Esophagus (tissue), 2 donors: ENCODE results near the gene CHKB. TPM values are rescaled to one million over a fixed set of nuclear protein-coding genes. Genes with fewer than 3 reads are reported as not detected.

Experiments
- H3K27ac ChIP-seq, 2 donors: one replicate each; pipeline ENCODE4 v1.5.1; 2013; ENCODE audit warnings: low read depth in 2 of 2, mild to moderate bottlenecking in 2 of 2, inconsistent platforms in 1 of 2, low read length in 1 of 2, moderate library complexity in 1 of 2
- H3K27me3 ChIP-seq, 2 donors: one replicate each; pipeline ENCODE4 v1.6.1; 2013; ENCODE audit warnings: low read length in 2 of 2, control low read depth in 1 of 2, mild to moderate bottlenecking in 1 of 2; ENCODE audit not compliant: insufficient read depth in 2 of 2, control insufficient read depth in 1 of 2
- H3K36me3 ChIP-seq, 2 donors: one replicate each; pipeline ENCODE4 v1.6.1; 2013; ENCODE audit warnings: low read length in 1 of 2; ENCODE audit not compliant: control insufficient read depth in 2 of 2, insufficient read depth in 2 of 2
- H3K4me1 ChIP-seq, 2 donors: one replicate each; pipeline ENCODE4 v1.6.1; 2013; ENCODE audit warnings: low read length in 1 of 2; ENCODE audit not compliant: control insufficient read depth in 2 of 2, insufficient read depth in 2 of 2
- H3K4me3 ChIP-seq, 2 donors: one replicate each; pipeline ENCODE4 v1.5.1; 2013; ENCODE audit warnings: low read length in 2 of 2, mild to moderate bottlenecking in 2 of 2, low read depth in 1 of 2, moderate library complexity in 1 of 2
- H3K9me3 ChIP-seq, 2 donors: one replicate each; pipeline ENCODE4 v1.6.1; 2013; ENCODE audit warnings: mild to moderate bottlenecking in 2 of 2, low read depth in 1 of 2, low read length in 1 of 2, moderate library complexity in 1 of 2; ENCODE audit not compliant: control insufficient read depth in 2 of 2, insufficient read depth in 1 of 2
- WGBS, 2 donors: extraction: QIAGEN DNeasy Blood & Tissue Kit; methylation state at CpG; one replicate each; pipeline ENCODE4 v1.1.7; 2013; 5-methylcytosine and 5-hydroxymethylcytosine counted together
- polyA plus RNA-seq, 2 donors: library from polyadenylated mRNA; stranded (reverse); fragments of 200-250 nt; gene quantifications; one replicate each; pipeline ENCODE4 v1.2.3, GENCODE V29; 2013
- donor health status: healthy with polysubstance abuse.
- donor health status: Bipolar disorder and iron deficiency.

CHKB gene
- polyA plus RNA-seq, 2 donors = 50.1 to 110 TPM

DNA sequence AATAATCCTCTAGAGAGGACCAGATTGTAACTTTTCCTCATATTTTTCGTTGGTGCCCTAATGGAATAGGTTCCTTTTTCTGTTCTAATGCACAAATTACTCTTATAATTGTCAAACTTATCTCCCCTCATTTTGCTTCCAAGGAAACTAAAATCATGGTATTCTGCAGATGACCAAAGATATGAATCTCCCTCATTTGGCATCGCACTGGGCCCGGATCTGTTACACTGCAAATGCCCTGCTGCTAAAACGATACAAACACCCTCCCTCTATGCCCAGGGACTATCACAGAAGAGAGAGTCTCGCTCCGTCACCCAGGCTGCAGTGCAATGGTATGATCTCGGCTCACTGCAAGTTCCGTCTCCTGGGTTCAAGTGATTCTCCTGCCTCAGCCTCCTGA, 29.3 kb downstream of the CHKB start:
- Histone ChIP-seq H3K36me3 (no peaks in the 10 kb centered on the region), H3K4me1 (peaks cover 0 to 4% of the 10 kb centered on the region in 2 donors), H3K9me3 (no peaks in the 10 kb centered on the region), H3K27me3 (no peaks in the 10 kb centered on the region), H3K27ac (no peak overlapping the region), H3K4me3 (no peak overlapping the region)
- WGBS, 2 donors = 79 to 83% methylated on average over 8 of the region's 8 CpGs

DNA sequence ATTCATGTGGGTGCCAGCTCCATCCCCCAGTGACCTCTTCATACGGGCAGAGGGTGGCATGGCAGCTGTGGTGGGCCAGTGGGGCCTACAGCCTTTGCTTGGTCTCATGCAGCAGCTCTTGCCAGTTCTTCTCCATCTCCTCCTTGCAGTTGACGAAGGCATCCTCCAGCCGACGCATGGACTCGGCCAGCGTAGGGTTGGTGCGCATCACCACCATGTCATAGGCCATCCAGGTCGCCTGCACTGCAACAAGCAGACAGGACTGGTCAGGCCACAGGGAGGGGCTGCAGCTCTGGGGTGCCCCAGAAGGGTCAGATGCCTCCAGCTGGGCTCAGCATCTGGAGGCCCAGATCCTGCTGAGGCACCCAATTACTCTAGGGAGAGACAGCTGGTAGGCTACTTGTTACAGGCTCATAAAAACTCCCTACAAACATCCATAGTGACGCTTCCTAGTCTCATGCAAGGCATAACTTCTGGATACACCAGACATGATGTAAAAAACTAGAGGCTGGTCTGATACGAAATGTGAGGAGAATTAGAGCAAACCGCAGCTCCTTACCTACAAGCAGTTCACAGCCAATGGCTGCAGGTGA, 31.4 kb downstream of the CHKB start:
- Histone ChIP-seq H3K4me1 (peaks cover 0 to 11% of the 10 kb centered on the region in 2 donors), H3K9me3 (no peaks in the 10 kb centered on the region), H3K27ac (no peak overlapping the region), H3K27me3 (no peaks in the 10 kb centered on the region), H3K36me3 (no peaks in the 10 kb centered on the region), H3K4me3 (no peak overlapping the region)
- 92 to 96% methylated on average over 11 of the region's 11 CpGs for WGBS, 2 donors

DNA sequence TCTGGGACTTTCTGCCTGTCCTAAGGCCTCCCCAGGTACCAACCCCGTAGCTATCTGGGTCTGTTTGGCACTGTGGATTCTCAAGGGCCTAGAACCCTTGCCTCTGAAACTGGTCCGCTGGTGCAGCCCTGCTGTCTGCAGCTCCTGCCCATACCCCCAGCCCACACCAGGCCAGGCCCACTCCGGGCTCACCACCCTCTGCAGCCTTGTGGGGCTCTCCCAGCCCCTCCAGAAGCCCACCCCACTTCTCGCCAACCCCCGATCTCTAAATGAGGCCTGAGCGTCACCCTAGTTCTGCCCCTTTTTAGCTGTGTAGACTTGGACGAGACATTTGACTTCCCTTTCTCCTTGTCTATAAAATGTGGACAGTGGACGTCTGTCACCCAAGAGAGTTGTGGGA, 32.3 kb downstream of the CHKB start:
- Histone ChIP-seq H3K4me1 (peaks cover 0 to 16% of the 10 kb centered on the region in 2 donors), H3K4me3 (no peak overlapping the region), H3K9me3 (no peaks in the 10 kb centered on the region), H3K27ac (no peak overlapping the region), H3K27me3 (no peaks in the 10 kb centered on the region), H3K36me3 (no peaks in the 10 kb centered on the region)
- WGBS, 2 donors = 90% methylated on average over 8 of the region's 8 CpGs

DNA sequence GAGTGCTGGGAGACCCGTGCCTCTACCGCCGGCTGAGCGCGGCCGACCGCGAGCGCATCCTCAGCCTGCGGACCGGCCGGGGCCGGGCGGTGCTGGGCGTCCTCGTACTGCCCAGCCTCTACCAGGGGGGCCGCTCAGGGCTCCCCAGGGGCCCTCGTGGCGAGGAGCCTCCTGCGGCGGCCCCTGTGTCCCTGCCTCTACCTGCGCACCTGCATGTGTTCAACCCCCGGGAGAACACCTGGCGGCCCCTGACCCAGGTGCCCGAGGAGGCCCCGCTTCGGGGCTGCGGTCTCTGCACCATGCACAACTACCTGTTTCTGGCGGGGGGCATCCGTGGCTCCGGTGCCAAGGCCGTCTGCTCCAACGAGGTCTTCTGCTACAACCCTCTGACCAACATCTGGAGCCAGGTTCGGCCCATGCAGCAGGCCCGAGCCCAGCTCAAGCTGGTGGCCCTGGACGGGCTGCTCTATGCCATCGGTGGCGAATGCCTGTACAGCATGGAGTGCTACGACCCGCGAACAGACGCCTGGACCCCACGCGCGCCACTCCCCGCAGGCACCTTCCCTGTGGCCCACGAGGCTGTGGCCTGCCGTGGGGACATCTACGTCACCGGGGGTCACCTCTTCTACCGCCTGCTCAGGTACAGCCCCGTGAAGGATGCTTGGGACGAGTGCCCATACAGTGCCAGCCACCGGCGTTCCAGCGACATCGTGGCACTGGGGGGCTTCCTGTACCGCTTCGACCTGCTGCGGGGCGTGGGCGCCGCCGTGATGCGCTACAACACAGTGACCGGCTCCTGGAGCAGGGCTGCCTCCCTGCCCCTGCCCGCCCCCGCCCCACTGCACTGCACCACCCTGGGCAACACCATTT, 33.5 kb downstream of the CHKB start:
- Histone ChIP-seq H3K27me3 (no peaks in the 10 kb centered on the region), H3K9me3 (no peaks in the 10 kb centered on the region), H3K27ac (no peak overlapping the region), H3K4me3 (peak overlapping the region in 1 of 2 donors; percentile 26), H3K4me1 (peaks cover 1 to 16% of the 10 kb centered on the region in 2 donors), H3K36me3 (no peaks in the 10 kb centered on the region)
- 66 to 71% methylated on average over 49 to 68 of the region's 68 CpGs for WGBS, 2 donors

DNA sequence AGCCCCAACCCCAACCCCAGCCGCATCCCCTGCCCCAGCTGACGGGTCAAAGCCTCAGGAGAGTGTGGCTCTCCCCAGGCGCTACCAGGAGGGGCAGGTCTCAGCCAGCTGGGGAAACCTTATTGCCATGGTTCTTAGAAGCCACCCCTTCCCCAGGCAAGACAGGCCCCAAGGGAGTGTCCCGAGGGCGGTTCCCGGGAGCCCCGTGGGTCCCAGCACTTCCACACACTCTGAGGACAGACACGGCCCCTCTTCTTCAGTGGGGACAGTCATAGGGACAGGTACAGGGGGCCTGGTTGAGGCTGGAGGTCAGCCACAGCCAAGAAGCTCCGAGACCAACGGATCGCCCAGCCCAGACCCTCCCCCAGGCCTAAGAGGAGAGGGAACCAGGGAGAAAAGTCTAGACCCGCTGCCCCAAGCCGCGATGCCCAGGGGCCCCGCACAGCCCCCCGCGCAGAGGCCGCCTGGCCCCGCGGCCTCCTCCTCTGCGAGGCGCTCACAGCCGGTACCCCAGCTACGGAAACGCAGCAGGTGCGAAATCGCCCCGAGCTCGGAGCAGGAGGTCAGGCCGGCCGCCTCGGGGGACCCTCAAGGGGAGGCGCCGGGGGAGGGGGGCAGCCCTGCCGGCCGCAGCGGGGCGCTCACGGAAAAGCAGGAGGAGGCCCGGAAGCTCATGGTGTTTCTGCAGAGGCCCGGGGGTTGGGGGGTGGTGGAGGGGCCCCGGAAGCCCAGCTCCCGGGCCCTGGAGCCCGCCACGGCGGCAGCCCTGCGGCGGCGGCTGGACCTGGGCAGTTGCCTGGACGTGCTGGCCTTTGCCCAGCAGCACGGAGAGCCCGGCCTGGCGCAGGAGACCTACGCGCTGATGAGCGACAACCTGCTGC, 34.4 kb downstream of the CHKB start:
- WGBS, 2 donors = 23 to 36% methylated on average over 47 to 56 of the region's 56 CpGs
- Histone ChIP-seq H3K27ac (no peak overlapping the region), H3K4me1 (peaks cover 4 to 16% of the 10 kb centered on the region in 2 donors), H3K36me3 (no peaks in the 10 kb centered on the region), H3K4me3 (peak overlapping the region in 1 of 2 donors; percentile 26), H3K9me3 (no peaks in the 10 kb centered on the region), H3K27me3 (no peaks in the 10 kb centered on the region)

DNA sequence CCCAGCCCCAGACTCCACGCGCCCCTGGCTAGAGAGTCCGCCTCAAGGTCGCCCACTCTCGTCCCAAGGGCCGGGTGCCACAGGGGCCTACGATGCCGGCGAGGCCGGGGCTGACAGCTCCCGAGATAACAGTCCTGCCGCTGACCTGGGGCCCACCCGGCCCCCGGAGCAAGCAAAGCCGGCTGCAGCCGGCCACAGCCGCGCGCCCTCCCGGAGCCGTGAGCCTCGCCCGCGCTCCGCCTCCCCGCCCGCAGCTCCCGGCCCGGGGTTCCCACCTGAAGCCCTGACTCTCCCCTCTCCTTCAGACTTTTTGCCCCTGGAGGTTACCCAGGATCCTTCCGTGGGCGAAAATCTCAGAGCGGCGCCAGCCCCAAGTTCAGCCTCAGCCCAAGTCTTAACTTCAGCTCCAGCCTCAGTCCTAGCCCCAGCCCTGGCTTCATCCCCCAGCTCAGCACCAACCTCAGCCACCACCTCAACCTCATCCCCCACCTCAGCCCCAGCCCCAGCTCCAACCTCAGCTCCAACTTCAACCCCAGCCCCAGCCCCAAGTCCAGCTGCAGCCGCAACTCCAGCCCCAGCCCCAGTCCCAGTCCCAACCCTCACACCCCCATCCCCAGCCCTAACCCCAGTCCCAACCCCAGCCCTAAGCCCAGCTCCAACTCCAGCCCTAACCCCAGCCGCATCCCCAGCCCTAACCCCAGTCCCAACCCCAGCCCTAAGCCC, 35.2 kb downstream of the CHKB start:
- WGBS, 2 donors = 20 to 21% methylated on average over 28 to 35 of the region's 35 CpGs
- Histone ChIP-seq H3K4me3 (no peak overlapping the region), H3K4me1 (peaks cover 4 to 19% of the 10 kb centered on the region in 2 donors), H3K27ac (no peak overlapping the region), H3K9me3 (no peaks in the 10 kb centered on the region), H3K27me3 (no peaks in the 10 kb centered on the region), H3K36me3 (no peaks in the 10 kb centered on the region)

DNA sequence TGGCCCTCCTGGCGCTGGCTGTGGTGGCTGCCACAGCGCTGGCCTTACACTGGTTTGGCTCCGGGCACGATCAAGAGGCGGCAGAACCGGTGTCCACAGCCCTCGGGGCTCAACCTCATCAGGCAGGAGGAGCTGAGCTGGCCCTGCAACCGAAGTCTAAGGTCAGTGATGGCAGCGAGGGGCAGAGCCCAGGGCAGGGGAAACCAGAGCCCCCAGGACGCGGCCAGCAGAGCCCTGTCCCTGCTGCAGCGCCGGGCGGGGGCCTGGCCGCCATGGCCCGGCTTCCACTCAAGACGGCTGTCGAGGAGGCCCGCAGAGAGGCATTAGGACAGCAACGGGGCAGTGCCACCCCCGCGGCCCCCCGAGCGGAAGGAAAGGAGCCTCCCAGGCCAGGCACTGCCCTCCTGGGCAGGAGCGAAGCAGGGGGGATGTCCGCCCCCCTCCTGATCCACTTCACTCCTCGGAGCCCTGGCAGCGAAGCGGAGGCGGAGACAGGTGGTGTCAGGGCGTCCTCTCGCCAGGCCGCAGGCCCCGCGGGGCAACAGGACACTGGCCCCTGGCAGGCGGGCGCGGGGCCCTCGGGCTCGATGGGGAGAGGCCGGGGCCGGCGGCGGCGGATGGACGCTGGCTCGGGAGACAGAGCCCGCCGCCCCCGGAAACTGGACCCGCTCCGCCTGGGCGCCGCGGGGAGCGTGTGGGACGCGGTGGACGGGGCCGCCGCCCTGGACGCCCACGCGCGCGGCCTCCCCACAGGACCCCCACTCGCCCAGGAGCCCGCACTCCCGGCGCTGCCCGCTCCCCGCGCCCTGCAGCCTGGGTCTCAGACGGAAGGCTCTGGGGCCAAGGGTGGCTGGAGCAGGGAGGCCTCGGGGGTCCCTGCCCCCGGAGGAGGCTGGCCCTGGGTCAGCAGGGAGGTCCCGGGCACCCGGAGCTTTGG, 36.1 kb downstream of the CHKB start:
- Histone ChIP-seq H3K4me3 (no peak overlapping the region), H3K36me3 (no peaks in the 10 kb centered on the region), H3K27me3 (no peaks in the 10 kb centered on the region), H3K4me1 (peaks cover 4 to 19% of the 10 kb centered on the region in 2 donors), H3K9me3 (no peaks in the 10 kb centered on the region), H3K27ac (no peak overlapping the region)
- 52 to 69% methylated on average over 55 to 78 of the region's 78 CpGs for WGBS, 2 donors

DNA sequence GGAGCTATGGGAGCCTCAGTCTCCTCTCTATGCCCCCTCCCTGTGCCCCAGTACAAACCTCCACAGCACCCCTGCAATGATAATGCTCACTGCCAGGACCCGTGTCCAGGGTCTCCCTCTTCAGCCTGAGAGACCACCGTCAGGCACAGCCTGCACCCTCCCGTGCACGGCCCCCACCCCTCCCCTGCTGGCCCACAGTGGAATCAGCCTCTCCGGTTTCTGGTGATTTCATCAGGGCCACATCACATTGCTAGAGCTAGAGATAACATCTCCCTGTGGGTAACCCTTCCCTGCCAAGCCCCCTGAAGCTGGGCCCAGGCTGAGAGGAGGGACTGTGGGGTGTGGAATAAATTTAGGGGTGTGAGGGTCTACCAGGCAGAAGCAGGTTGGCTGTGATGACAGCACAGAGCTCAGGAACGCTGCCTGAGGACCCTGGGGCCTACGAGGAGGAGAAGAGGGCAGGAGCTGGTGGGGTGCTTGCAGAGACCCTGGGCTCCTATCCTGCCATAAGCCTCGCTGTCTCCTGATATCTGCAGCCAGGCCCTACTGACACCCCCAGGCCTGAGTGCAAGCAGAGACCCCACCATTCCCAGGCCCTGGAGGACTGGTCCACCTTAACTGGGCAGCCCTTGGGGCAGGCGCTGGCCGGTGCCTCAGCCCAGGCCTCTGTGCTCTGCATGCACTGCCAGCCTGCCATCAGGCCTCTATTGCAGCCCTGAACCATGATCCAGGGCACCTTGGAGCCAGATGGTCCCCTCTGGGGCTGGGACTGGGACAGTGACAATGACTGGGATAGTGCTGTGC, 36.9 kb downstream of the CHKB start, which contains the start of gene KLHDC7B:
Gene KLHDC7B, plus strand, starts transcription at position 378 of the 804 bp plus-strand sequence. Its CDS starts 345 bp downstream, at position 723.
- H3K9me3 ChIP-seq = no peaks in the 10 kb centered on the region
- 58 to 64% methylated on average over 10 of the region's 10 CpGs for WGBS, 2 donors
- peaks cover 4 to 19% of the 10 kb centered on the region in 2 donors for H3K4me1 ChIP-seq
- peak within 1 kb of the TSS; percentile 74 to 85 for H3K27ac ChIP-seq
- no peaks in the 10 kb centered on the region for H3K36me3 ChIP-seq
- H3K4me3 ChIP-seq = no peak within 1 kb of the TSS
- H3K27me3 ChIP-seq = no peaks in the 10 kb centered on the region
